ENCODE data around the gene COL7A1. TPM values are rescaled to one million over a fixed set of nuclear protein-coding genes. Genes with fewer than 3 reads are reported as not detected.

Gene COL7A1
- total RNA-seq, 3 donors from 2014 or later (not counting 1 experiment from before 2014, with no cell fraction given), result 0.54 to 1.7 (median 1.4) TPM

- intact Hi-C loops (cut with micrococcal nuclease), result no loop called here
- TF ChIP-seq, protein P1, sequence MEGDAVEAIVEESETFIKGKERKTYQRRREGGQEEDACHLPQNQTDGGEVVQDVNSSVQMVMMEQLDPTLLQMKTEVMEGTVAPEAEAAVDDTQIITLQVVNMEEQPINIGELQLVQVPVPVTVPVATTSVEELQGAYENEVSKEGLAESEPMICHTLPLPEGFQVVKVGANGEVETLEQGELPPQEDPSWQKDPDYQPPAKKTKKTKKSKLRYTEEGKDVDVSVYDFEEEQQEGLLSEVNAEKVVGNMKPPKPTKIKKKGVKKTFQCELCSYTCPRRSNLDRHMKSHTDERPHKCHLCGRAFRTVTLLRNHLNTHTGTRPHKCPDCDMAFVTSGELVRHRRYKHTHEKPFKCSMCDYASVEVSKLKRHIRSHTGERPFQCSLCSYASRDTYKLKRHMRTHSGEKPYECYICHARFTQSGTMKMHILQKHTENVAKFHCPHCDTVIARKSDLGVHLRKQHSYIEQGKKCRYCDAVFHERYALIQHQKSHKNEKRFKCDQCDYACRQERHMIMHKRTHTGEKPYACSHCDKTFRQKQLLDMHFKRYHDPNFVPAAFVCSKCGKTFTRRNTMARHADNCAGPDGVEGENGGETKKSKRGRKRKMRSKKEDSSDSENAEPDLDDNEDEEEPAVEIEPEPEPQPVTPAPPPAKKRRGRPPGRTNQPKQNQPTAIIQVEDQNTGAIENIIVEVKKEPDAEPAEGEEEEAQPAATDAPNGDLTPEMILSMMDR (IDR thresholded peaks at IDR 0.05), result no peak
- Histone ChIP-seq H3K27me3 (ENCODE audit: control insufficient read depth, insufficient read depth, low read length) (no peaks in the 10 kb centered on the region), H3K36me3 (ENCODE audit: control insufficient read depth, insufficient read depth, low read length) (no peaks in the 10 kb centered on the region), H3K27ac (ENCODE audit: low read length) (no peak overlapping the region), H3K4me1 (ENCODE audit: control insufficient read depth, insufficient read depth, low read length) (peaks cover 10% of the 10 kb centered on the region), H3K4me3 (ENCODE audit: low read length) (no peak overlapping the region), H3K9me3 (ENCODE audit: control insufficient read depth, insufficient read depth, low read length) (no peaks in the 10 kb centered on the region)
- no peak for DNase-seq
- ATAC-seq, result no peak
- no peaks in the 10 kb centered on the region for H3K9me3 Mint-ChIP-seq
- no peaks in the 10 kb centered on the region for H3K27me3 Mint-ChIP-seq (ENCODE audit: low read depth in 2 of 2)
- H3K27ac Mint-ChIP-seq, result no peak overlapping the region
- peaks cover 0 to 9% of the 10 kb centered on the region in 2 donors for H3K4me1 Mint-ChIP-seq
- no peaks in the 10 kb centered on the region for H3K36me3 Mint-ChIP-seq
- H3K4me3 Mint-ChIP-seq, result no peak overlapping the region
- 94% methylated on average over 38 of the region's 38 CpGs for WGBS (ENCODE audit: insufficient coverage)
These were observed 44.9 kb upstream of the COL7A1 start for GRCh38 chr3:48639944-48640606.

GRCh38 chr3:48637305-48637704 lies 42.2 kb upstream of the COL7A1 start:
- Mint-ChIP-seq H3K9me3 (no peaks in the 10 kb centered on the region), H3K36me3 (no peaks in the 10 kb centered on the region), H3K27me3 (ENCODE audit: low read depth in 2 of 2) (no peaks in the 10 kb centered on the region), H3K27ac (no peak overlapping the region), H3K4me1 (peaks cover 0 to 31% of the 10 kb centered on the region in 2 donors), H3K4me3 (peak overlapping the region; percentile 13)
- no peaks in the 10 kb centered on the region for H3K27me3 ChIP-seq (ENCODE audit: control insufficient read depth, insufficient read depth, low read length)
- no peak for DNase-seq
- no peaks in the 10 kb centered on the region for H3K36me3 ChIP-seq (ENCODE audit: control insufficient read depth, insufficient read depth, low read length)
- H3K9me3 ChIP-seq (ENCODE audit: control insufficient read depth, insufficient read depth, low read length), result no peaks in the 10 kb centered on the region
- ATAC-seq, result no peak
- WGBS (ENCODE audit: insufficient coverage), result 93% methylated on average over 6 of the region's 6 CpGs
- H3K4me1 ChIP-seq (ENCODE audit: control insufficient read depth, insufficient read depth, low read length), result peaks cover 23% of the 10 kb centered on the region
- intact Hi-C loops (cut with micrococcal nuclease), result no loop called here
- no peak overlapping the region for H3K27ac ChIP-seq (ENCODE audit: low read length)
- TF ChIP-seq, protein P1 (IDR thresholded peaks at IDR 0.05), result no peak
- H3K4me3 ChIP-seq (ENCODE audit: low read length), result no peak overlapping the region

DNA sequence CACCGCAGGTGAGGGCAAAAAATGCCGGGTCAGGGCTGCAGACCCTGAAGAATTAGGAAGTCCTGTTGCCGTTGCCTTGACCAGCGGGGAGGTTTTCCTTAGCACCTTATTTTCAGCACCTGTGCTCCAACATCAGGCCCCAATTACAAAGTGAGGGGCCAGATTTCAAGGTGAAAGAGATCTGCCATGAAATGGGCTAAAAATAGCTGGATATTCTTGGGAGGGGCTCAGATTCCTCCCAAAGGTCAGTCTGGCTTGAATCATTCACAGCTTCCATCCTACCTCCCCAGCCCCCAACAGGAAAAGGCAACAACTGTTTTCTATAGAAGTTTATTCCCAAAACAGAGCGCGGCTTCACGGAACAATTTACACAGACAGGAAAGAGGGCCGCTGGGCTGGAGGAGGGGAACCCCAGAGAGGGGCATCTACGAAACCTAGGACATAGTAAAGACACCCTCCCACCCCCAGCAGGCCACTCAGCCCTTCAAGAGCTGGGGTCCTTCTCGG lies 41.1 kb upstream of the COL7A1 start:
- ATAC-seq, result no peak
- WGBS (ENCODE audit: insufficient coverage), result 46% methylated on average over 8 of the region's 10 CpGs
- Mint-ChIP-seq H3K36me3 (no peaks in the 10 kb centered on the region), H3K27me3 (ENCODE audit: low read depth in 2 of 2) (no peaks in the 10 kb centered on the region), H3K4me1 (peaks cover 0 to 31% of the 10 kb centered on the region in 2 donors), H3K9me3 (no peaks in the 10 kb centered on the region), H3K27ac (peak overlapping the region in 1 of 2 donors; percentile 81), H3K4me3 (peak overlapping the region; percentile 93)
- intact Hi-C loops (cut with micrococcal nuclease), result no loop called here
- DNase-seq, result no peak
- peak overlapping the region; percentile 83 for H3K4me3 ChIP-seq (ENCODE audit: low read length)
- H3K4me1 ChIP-seq (ENCODE audit: control insufficient read depth, insufficient read depth, low read length), result peaks cover 23% of the 10 kb centered on the region
- no peaks in the 10 kb centered on the region for H3K9me3 ChIP-seq (ENCODE audit: control insufficient read depth, insufficient read depth, low read length)
- no peaks in the 10 kb centered on the region for H3K36me3 ChIP-seq (ENCODE audit: control insufficient read depth, insufficient read depth, low read length)
- no peaks in the 10 kb centered on the region for H3K27me3 ChIP-seq (ENCODE audit: control insufficient read depth, insufficient read depth, low read length)
- TF ChIP-seq, protein P1 (IDR thresholded peaks at IDR 0.05), result no peak
- H3K27ac ChIP-seq (ENCODE audit: low read length), result no peak overlapping the region

All from natural killer cell (primary cell).